ENCODE data around the gene ZDHHC23. TPM values are rescaled to one million over a fixed set of nuclear protein-coding genes. Genes with fewer than 3 reads are reported as not detected.

Gene ZDHHC23
- total RNA-seq, 2 donors from 2014 or later, result 14.6 to 15.9 TPM

DNA sequence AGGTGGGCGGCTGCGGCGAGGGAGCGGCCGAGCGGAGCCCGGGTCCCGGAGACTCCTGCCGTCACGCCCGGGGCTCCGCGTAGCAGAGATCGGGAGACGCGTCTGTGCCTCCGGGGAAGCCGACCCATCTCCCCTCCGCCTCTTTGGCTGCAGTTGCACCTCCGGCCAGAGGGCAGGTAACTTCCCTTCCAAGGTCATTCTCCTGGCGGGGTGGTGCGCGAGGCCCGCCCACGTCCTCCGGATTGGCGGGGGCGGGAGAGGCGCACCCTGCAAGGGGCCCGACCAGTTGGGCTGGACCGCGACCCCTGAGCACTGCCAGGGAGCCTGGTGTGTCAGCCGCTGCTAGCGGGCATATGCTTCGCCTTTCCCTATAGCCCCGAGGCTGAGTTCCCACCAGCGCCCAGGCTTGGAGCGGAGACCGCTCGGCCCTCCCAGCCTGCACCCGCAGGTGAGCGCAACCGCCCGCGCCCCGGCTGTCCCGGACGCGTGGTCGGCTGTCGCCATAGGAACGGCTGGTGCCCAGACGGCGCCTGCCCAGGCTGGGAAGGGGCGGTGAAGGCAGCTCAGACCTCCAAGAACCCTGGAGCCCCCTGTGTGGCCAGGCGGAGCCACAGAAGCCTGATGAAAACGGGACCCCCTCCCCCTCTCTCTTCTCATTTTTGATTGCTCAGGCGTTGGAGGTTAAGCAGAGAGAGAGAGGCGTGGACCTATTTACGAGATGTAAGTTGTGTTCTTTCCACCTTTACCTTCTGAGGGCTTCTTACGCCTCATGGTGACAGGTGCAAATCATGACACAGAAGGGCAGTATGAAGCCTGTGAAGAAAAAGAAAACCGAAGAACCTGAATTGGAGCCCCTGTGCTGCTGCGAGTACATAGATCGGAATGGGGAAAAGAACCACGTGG, 453 bp downstream of the ZDHHC23 start:
- H3K27ac Mint-ChIP-seq, result no peak overlapping the region

DNA sequence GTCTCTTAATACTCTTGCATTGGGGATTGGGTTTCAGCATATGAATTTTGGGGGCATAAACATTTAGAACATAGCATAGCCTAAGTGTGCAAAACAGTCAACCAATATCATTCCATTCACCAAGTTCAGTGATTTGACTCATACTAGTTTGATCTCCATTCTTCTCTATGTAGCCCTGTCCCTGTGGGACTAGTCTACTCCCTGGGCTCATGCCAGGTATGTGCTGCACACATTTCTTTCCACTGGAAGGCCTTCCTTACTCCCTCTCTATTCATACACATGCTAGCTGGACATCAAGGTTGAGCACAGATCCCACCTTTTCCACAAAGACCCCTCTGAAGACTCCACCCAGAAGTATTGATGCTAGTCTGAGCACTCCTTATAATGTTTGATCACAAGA, 5.1 kb downstream of the ZDHHC23 start:
- DNase-seq, result no peak
- Mint-ChIP-seq H3K27me3 (ENCODE audit: insufficient read depth) (peaks cover 14% of the 10 kb centered on the region), H3K9me3 (no peaks in the 10 kb centered on the region), H3K4me3 (no peak overlapping the region), H3K27ac (no peak overlapping the region), H3K4me1 (peaks cover 6% of the 10 kb centered on the region), H3K36me3 (ENCODE audit: low read depth) (peaks cover 14% of the 10 kb centered on the region)
- TF ChIP-seq, protein P1, sequence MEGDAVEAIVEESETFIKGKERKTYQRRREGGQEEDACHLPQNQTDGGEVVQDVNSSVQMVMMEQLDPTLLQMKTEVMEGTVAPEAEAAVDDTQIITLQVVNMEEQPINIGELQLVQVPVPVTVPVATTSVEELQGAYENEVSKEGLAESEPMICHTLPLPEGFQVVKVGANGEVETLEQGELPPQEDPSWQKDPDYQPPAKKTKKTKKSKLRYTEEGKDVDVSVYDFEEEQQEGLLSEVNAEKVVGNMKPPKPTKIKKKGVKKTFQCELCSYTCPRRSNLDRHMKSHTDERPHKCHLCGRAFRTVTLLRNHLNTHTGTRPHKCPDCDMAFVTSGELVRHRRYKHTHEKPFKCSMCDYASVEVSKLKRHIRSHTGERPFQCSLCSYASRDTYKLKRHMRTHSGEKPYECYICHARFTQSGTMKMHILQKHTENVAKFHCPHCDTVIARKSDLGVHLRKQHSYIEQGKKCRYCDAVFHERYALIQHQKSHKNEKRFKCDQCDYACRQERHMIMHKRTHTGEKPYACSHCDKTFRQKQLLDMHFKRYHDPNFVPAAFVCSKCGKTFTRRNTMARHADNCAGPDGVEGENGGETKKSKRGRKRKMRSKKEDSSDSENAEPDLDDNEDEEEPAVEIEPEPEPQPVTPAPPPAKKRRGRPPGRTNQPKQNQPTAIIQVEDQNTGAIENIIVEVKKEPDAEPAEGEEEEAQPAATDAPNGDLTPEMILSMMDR (conservative IDR thresholded peaks at IDR 0.05), result no peak
- Histone ChIP-seq H3K27me3 (ENCODE audit: control insufficient read depth, insufficient read depth, low read length, poor library complexity, severe bottlenecking) (peaks cover 20% of the 10 kb centered on the region), H3K9ac (ENCODE audit: extremely low read depth, low read length, poor library complexity, severe bottlenecking) (no peak overlapping the region), H3K4me1 (ENCODE audit: control insufficient read depth, insufficient read depth, low read length) (no peaks in the 10 kb centered on the region), H3K36me3 (ENCODE audit: control insufficient read depth, insufficient read depth, low read length) (no peaks in the 10 kb centered on the region), H3K9me3 (ENCODE audit: control insufficient read depth, low read length) (no peaks in the 10 kb centered on the region), H3K4me3 (ENCODE audit: low read length) (no peak overlapping the region), H3K27ac (ENCODE audit: low read depth, low read length) (no peak overlapping the region)

More for the DNA sequence above, 453 bp downstream of the ZDHHC23 start:
- H3K4me1 Mint-ChIP-seq, result peaks cover 9% of the 10 kb centered on the region
- TF ChIP-seq, protein P1 (conservative IDR thresholded peaks at IDR 0.05), result peak; percentile 55
- H3K4me3 ChIP-seq (ENCODE audit: low read length), result peak overlapping the region; percentile 78
- peaks cover 37% of the 10 kb centered on the region for H3K27me3 ChIP-seq (ENCODE audit: control insufficient read depth, insufficient read depth, low read length, poor library complexity, severe bottlenecking)
- DNase-seq, result peak; percentile 89
- H3K36me3 Mint-ChIP-seq (ENCODE audit: low read depth), result peaks cover 5% of the 10 kb centered on the region
- no peaks in the 10 kb centered on the region for H3K4me1 ChIP-seq (ENCODE audit: control insufficient read depth, insufficient read depth, low read length)
- peak overlapping the region; percentile 68 for H3K4me3 Mint-ChIP-seq
- peaks cover 32% of the 10 kb centered on the region for H3K27me3 Mint-ChIP-seq (ENCODE audit: insufficient read depth)
- 4 to 10% methylated on average over 29 to 65 of the region's 65 CpGs for WGBS, 2 experiments (ENCODE audit: insufficient coverage in 1 of 2, insufficient read length in 1 of 2)
- H3K9ac ChIP-seq (ENCODE audit: extremely low read depth, low read length, poor library complexity, severe bottlenecking), result no peak overlapping the region
- H3K27ac ChIP-seq (ENCODE audit: low read depth, low read length), result no peak overlapping the region
- no peaks in the 10 kb centered on the region for H3K36me3 ChIP-seq (ENCODE audit: control insufficient read depth, insufficient read depth, low read length)
- no peaks in the 10 kb centered on the region for H3K9me3 ChIP-seq (ENCODE audit: control insufficient read depth, low read length)
- H3K9me3 Mint-ChIP-seq, result no peaks in the 10 kb centered on the region

DNA sequence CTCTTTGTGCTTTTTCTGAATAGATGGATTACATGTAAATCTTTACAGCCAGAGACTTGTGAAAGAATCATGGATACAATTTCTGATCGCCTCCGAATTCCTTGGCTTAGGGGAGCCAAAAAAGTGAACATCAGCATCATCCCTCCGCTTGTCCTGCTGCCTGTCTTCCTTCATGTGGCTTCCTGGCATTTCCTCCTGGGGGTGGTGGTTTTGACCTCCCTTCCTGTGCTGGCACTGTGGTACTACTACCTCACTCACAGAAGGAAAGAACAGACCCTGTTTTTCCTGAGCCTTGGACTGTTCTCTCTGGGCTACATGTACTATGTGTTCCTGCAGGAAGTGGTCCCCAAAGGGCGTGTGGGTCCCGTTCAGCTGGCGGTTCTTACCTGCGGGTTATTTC, 5.9 kb downstream of the ZDHHC23 start:
- peaks cover 4% of the 10 kb centered on the region for H3K4me1 Mint-ChIP-seq
- Histone ChIP-seq H3K4me3 (ENCODE audit: low read length) (no peak overlapping the region), H3K4me1 (ENCODE audit: control insufficient read depth, insufficient read depth, low read length) (no peaks in the 10 kb centered on the region), H3K9ac (ENCODE audit: extremely low read depth, low read length, poor library complexity, severe bottlenecking) (no peak overlapping the region), H3K27ac (ENCODE audit: low read depth, low read length) (no peak overlapping the region), H3K9me3 (ENCODE audit: control insufficient read depth, low read length) (no peaks in the 10 kb centered on the region), H3K36me3 (ENCODE audit: control insufficient read depth, insufficient read depth, low read length) (no peaks in the 10 kb centered on the region), H3K27me3 (ENCODE audit: control insufficient read depth, insufficient read depth, low read length, poor library complexity, severe bottlenecking) (peaks cover 17% of the 10 kb centered on the region)
- H3K36me3 Mint-ChIP-seq (ENCODE audit: low read depth), result peaks cover 19% of the 10 kb centered on the region
- no peak overlapping the region for H3K27ac Mint-ChIP-seq
- TF ChIP-seq, protein P1 (conservative IDR thresholded peaks at IDR 0.05), result no peak
- no peaks in the 10 kb centered on the region for H3K9me3 Mint-ChIP-seq
- H3K27me3 Mint-ChIP-seq (ENCODE audit: insufficient read depth), result peaks cover 11% of the 10 kb centered on the region
- no peak overlapping the region for H3K4me3 Mint-ChIP-seq
- WGBS, 2 experiments (ENCODE audit: insufficient coverage in 1 of 2, insufficient read length in 1 of 2), result 93 to 100% methylated on average over 4 to 7 of the region's 7 CpGs
- no peak for DNase-seq

Measured in endodermal cell (in vitro differentiated cells).